ENCODE measurements around the gene DNER.
A peak's percentile ranks its signal among the peaks of the same experiment; 100 is the strongest.
"Not testable (repeated sequence)": the region's sequence is repeated elsewhere in the genome, so short reads cannot be mapped to it uniquely, and the experiment has no call there.

Gene DNER

DNA sequence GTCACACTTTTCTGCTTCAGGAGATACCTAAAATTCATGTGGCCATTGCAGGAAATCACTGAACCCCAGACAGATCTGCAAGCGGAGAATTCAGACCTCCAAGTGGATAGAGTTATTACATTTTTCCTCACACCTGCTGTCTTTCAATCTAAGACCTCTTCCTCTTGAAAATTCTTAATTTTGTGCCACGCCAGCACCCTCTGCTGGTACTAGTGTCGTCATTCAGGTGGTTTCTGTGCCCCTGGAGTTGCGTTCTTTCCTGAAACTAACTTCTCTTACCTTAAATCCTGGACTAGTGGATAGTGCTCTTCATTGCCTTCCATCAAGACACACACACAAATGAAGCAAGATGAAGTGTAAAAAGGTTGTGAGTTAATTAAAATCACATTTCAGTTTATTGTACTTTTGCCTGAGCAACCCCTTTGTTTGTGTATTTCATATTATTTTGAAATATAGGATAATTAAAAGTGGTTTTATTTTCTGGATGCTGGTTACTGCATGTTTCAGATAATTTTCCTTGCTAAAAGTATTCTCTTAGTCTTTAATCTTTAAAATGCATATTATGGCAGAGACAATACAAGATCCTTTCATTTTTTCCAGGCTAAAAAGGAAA lies 1.6 kb upstream of the DNER start:
- peak; percentile 24 for DNase-seq

DNA sequence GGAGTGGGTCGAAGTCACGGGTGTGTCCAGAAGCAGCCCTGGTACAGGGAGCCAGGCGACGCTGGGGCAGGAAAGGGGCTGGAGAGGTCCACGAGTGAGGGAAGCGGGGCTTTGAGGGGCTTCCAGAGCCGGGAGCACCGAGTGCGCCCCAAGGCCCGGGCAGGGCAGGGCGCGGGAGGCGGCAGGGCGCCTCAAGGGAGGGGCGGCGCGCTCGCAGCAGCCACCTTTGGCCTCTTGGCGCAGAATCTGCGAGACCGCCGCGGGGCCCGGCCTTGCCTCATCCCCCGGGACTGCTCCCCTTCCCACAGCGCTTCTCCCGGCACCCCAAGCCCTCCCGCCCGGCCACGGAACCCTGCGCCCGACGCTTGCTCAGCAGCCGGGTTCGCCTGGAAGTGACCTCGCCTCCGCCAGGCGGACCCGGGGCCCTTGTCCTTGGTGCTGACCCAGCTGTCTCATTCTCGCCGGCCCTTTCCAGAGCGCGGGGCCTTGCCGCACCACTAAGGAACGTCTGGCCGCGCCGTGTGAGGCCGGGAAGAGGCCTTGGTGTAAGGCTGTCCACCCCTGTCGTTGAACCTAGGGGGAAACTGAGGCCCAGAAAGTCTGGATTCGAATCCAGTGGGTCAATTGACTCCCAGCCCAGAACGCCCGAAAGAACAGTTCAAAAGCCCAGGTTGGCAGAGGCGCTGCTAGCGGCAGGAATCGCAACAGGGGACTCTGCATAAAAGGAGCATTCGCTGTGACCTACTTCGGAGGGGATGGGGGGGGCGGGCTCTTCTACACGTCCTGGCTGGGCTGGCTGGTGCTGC lies 584 bp upstream of the DNER start:
- peak; percentile 67 for DNase-seq

DNA sequence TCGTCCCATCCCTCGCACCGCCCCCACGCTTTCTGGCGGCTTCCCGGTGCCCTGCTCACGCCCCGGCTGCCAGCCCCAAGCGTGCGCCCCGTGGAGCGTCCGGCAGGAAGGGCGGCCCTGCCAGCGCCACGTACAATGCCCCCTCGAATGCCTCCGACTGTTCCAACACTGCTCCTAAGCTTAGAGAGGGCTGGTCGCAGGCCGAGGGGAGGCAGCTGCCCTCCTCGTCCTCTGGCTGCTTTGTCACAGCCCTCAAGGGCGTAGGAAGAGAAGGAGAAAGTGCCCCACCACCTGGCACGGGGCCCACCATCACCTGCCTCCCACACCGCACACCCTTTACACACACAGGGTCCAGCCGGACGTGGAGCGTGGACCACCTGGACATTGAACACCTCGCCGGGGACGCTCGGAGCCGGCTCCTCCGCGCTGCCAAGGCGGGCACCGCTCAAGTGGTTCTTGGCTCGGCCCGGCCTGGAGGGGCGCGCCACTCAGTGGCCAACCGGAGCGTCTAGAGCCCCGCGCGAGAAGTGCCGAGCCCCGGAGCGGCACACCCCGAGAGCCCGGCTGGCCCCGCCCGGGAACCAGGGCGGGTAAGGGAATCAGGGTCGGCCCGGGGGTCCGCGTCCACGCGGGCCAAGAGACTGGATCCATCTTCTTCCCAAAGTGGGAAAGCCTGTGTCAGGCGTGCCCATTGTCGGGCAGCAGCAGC lies 830 bp downstream of the DNER start:
- no peak for DNase-seq

DNA sequence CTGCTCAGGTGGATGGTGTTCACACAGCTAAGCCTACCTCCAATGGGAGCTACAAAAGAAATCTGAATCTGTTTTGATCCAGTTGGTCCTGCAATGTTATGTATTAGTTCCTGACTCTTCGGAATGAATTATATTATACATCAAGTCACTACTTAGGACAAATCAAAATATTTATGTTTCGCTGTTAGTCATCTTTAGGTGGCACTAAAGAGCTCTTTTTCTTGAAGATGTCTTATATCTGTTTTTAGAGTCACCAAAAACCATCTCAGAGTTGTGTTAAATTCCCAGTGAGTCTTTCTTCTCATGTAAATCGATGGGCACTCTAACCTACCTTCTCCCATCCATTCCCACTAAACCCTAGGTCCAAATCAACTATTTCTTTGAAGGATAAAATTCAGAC lies 2.2 kb downstream of the DNER start:
- no peak for DNase-seq

- no peak for DNase-seq
Observed at GRCh38 chr2:229708335-229708734, 6.0 kb downstream of the DNER start.

GRCh38 chr2:229703909-229704630 lies 10.3 kb downstream of the DNER start:
- DNase-seq: no peak

- DNase-seq: no peak
Observed at GRCh38 chr2:229701716-229702115, 12.6 kb downstream of the DNER start.

DNA sequence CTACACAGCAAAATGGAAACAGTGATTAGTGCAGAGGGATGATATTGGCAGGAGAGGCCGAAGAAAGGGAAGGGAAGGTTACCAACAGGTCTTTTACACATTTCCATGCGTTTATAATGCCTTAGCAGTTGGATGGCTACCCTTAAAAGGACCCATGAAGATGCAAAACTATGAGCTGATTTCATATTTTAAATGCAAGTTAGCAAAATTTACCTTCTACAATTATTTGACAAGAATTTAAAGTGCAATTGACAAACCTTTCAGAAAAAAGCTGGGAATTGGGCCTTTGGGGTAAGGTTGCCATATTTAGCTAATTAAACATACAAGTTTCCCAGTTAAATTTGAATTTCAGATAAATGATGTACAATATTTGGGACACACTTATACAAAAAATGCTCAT lies 13.3 kb downstream of the DNER start:
- no peak for DNase-seq

- DNase-seq: no peak
Observed at GRCh38 chr2:229695961-229696360, 18.4 kb downstream of the DNER start.

GRCh38 chr2:229693845-229694244 lies 20.5 kb downstream of the DNER start:
- DNase-seq: not testable (repeated sequence)

DNA sequence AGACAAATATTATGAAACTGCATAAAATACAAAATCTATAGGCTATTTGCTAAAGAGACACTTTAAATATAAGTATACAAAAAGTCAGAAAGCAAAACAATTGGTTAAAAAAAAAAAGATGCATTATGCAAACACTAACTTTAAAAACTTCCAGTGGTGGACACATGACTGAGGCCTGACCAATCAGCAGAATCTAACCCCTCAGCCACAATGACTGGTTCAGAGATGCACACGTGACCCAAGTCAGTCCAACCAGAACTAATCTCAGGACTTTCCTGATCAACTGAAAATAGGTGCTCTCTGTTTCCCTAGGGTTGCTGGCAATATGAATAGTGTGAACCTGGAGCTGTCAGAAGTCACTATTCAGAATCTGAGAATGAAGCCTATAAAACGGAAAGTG lies 22.7 kb downstream of the DNER start:
- no peak for DNase-seq

GRCh38 chr2:229689307-229689839 lies 25.0 kb downstream of the DNER start:
- DNase-seq: no peak

GRCh38 chr2:229688141-229688540 lies 26.2 kb downstream of the DNER start:
- DNase-seq: no peak

- DNase-seq: no peak
Observed at GRCh38 chr2:229686122-229686919, 28.0 kb downstream of the DNER start.

DNA sequence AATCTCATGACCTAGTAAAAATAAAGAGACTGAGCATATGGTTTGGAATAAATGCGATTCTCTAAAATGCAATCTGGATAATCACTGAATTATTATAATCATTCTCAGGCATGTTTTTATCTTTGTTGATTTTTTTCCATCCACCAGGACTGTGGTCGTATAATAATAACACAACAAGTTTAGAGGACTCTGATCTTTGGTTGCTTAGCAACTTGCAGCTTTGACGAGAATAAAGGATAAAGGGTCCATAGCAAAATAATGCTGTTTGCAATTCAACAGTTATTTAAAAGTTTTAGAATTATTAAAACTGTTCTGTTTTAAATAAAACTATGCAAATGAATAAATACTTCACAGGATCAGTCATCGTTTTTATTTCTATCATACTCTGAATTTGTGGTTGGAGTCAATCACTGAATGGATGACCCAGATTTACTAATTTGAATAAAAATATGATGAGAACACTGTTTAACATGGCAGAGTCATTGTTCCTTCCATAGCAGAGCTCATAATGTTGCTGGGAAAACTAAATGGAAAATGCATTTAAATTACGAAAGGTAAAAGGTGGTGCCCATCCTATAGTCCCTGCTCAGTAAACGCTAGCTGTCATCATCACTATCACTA lies 29.3 kb downstream of the DNER start:
- DNase-seq: no peak

- DNase-seq: no peak
Observed at GRCh38 chr2:229679393-229680125, 34.8 kb downstream of the DNER start.

DNA sequence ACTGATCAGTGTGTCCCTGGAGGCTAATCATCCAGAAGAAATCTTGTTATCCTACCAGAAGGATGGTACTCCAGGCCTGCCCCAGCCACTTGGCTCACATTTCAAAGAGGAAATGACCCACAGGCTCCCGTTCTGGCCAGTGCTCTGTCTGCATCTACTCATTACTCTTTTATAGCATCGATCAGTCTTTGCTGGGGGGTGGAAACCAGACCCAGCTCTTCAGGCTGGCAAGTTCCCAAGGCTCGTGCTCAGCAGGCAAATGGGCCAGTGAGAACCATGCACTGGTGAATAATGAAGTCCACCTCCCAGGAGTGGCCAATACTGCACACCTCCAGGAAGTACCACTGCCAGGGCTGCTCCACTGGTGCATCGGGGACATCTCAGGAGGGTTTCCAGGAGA lies 38.8 kb downstream of the DNER start:
- no peak for DNase-seq

GRCh38 chr2:229674830-229675530 lies 39.4 kb downstream of the DNER start:
- no peak for DNase-seq

DNA sequence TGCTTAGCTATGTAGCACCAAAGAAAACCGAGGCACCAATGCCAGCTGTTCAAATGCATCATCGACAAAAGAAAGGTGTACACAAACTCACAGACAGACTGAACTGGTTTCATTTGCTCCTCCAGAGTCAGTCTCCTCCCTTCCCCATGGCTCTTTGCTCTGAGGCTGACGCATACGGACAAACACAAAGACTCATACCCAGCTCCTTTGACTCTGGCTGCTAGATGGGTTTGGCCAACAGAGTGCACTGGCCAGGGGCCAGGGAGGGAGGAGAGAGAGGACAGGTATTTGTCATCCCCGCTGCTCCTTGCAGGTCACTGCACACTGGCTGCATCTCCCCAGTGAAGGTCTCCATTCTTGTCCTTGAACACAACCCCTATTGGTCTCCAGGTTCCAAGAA lies 40.7 kb downstream of the DNER start:
- DNase-seq: no peak

GRCh38 chr2:229672021-229672420 lies 42.3 kb downstream of the DNER start:
- DNase-seq: no peak

Data from NCI-H226 (cell line).